AG09309 (cell line): ENCODE data around the gene CAPN15.

Source experiments
- DNase-seq: peaks from one replicate; pipeline ENCODE4 v3.0.0-alpha.2; 2010; ENCODE audit warnings: low read depth
- H3K4me3 ChIP-seq: 2 replicates; pipeline ENCODE4 v1.5.1; 2011; ENCODE audit warnings: mild to moderate bottlenecking, low read depth, low read length, moderate library complexity; ENCODE audit not compliant: control insufficient read depth
- CTCF ChIP-seq: IDR thresholded peaks from 2 replicates; pipeline ENCODE4 v1.5.1; 2011; ENCODE audit warnings: mild to moderate bottlenecking, low read depth, low read length, inconsistent platforms; ENCODE audit not compliant: insufficient read depth, control insufficient read depth; ENCODE audit errors: missing control alignments

CAPN15 gene

GRCh38 chr16:507996-508395 is 19.5 kb upstream of the CAPN15 start:
- H3K4me3 ChIP-seq = no peak overlapping the region
- DNase-seq = no peak
- no peak for TF ChIP-seq CTCF

GRCh38 chr16:508884-509736 is 18.4 kb upstream of the CAPN15 start:
- no peak overlapping the region for H3K4me3 ChIP-seq
- no peak for TF ChIP-seq CTCF
- no peak for DNase-seq

- no peak for DNase-seq
- no peak for TF ChIP-seq CTCF
- H3K4me3 ChIP-seq = no peak overlapping the region
Observed at GRCh38 chr16:510066-510825, 17.3 kb upstream of the CAPN15 start.

- H3K4me3 ChIP-seq = no peak overlapping the region
- TF ChIP-seq CTCF = no peak
- DNase-seq = no peak
Observed at GRCh38 chr16:512802-513201, 14.7 kb upstream of the CAPN15 start.

- no peak overlapping the region for H3K4me3 ChIP-seq
- DNase-seq = no peak
- no peak for TF ChIP-seq CTCF
Observed at GRCh38 chr16:513950-514349, 13.6 kb upstream of the CAPN15 start.

GRCh38 chr16:515175-515938 is 12.2 kb upstream of the CAPN15 start:
- H3K4me3 ChIP-seq = no peak overlapping the region
- no peak for TF ChIP-seq CTCF
- no peak for DNase-seq
